Measurements from ENCODE around the gene PTPRE.
A peak's percentile ranks its signal among the peaks of the same experiment; 100 is the strongest.

PTPRE gene

GRCh38 chr10:127923646-127924045 lies 16.7 kb downstream of the PTPRE start:
- no peak for DNase-seq (ENCODE audit: low spot score)

DNA sequence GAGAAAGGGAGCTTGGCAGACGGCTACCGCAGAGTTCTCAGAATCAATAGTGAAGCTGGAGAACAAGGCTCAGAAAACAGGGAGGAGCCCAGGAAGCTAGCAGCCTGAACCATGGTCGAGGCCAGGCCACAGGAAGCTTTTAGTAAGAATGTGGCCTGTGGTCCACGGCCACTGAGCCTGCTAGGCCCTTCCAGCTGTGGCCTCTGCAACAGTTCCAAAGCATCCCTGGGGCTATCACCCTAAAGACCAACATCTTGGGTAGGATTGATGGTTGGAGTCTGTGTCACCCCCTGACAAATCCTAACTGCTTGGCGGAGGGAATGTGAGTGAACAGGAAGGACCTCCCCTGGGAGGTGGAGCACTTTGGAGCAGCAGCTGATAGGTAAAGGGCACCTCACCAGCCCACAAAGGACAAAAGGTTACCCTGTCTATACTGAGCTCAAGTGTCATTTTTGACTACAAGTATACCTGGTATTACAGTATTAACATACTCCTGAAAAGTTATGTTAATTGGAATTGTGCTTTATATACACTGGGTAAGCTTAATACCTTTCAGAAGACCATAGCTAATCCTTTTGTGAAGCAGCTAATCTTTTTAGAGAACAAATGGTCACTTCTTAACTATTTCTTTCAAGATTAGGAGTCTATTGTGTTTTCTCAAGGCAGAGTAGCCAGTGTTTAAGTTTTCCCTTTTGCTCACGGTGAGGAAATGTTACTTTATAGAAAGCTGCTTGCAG lies 18.7 kb downstream of the PTPRE start:
- no peak for DNase-seq (ENCODE audit: low spot score)

- DNase-seq (ENCODE audit: low spot score), result no peak
Observed at GRCh38 chr10:127926455-127926854, 19.6 kb downstream of the PTPRE start.

GRCh38 chr10:127928021-127928806 lies 21.3 kb downstream of the PTPRE start:
- DNase-seq (ENCODE audit: low spot score), result peak; percentile 9

- DNase-seq (ENCODE audit: low spot score), result no peak
Observed at GRCh38 chr10:127932521-127933270, 25.8 kb downstream of the PTPRE start.

GRCh38 chr10:127933271-127933670 lies 26.4 kb downstream of the PTPRE start:
- no peak for DNase-seq (ENCODE audit: low spot score)

DNA sequence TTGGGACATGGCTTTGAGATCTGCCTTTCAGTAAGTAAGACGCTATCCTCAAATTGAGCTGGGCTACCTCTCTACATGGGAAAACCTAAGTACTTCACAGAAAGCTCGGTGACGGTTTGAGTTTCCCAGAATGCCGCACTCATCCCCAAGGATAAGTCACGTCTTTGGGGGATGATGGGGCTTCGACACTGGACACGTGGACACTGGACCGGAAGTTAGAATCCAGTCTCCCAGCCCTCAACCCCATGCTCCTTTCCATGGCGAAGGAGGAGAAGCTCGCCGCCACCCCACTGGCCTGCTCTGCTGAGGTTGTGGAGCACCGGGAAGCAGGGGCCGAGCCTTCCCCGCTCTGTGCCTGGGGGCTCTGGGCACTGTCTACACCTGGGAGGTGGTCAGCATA lies 27.5 kb downstream of the PTPRE start:
- DNase-seq (ENCODE audit: low spot score), result no peak

DNA sequence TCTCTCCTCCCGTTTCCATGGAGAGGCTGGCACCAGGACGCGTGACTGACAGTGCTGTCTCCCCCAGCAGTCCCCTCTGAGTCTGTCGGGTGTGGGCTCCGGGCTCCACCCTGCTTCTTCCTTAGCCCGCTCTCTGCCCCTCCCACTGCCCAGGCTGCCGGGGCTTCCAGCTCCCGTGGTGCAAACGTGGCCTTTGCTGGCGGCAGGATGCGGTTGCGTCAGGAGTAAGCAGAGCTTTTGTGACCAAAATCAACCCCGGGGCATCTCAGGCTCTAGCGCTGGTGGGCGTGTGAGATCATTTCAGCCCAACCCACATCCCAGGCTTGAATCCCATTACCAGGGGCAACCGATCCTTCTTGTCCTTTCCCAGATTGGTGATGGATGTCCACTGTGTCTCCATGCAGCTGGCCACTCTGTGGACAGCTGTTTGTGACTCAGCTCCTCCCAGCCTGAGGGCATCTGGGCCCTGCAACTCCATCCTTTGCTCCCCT lies 28.2 kb downstream of the PTPRE start:
- no peak for DNase-seq (ENCODE audit: low spot score)

DNA sequence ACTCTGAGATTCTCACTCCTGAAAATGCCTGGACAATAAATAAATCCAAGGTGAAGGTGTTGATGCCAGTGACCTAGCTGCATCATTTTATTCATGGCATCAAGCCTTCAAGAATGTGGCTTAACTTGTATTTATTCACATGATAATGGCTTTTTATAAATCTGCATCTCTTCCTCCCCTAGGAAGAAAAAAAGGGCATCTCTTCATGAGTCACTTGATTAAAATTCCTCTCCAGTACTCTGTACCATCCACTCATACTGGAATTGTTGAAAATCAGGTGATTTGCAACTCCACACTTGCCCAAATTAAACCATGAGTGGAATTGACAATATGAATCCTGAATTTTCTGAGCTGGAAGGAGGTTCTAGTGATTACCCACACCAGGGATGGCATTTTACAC lies 30.2 kb downstream of the PTPRE start:
- no peak for DNase-seq (ENCODE audit: low spot score)

- DNase-seq (ENCODE audit: low spot score), result no peak
Observed at GRCh38 chr10:127937915-127938463, 31.1 kb downstream of the PTPRE start.

DNA sequence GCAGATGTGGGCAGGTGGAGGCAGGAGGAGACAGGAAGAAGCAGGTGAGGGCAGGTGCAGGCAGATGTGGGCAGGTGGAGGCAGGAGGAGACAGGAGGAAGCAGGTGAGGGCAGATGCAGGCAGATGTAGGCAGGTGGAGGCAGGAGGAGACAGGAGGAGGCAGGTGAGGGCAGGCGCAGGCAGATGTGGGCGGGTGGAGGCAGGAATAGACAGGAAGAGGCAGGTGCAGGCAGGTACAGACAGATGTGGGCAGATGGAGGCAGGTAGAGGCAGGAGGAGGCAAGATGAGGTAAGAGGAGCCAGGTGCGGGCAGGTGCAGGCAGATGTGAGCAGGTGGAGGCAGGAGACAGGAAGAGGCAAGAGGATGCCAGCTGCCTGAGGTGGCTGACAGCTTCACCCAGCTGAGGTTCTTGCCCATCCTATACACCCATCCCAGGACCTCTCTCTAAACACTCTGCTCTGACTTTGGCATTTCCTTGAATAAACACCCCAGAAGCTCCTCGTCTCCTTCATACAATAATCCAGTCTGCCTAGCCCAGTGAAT lies 33.0 kb downstream of the PTPRE start:
- no peak for DNase-seq (ENCODE audit: low spot score)

- DNase-seq (ENCODE audit: low spot score), result no peak
Observed at GRCh38 chr10:127940866-127941640, 34.1 kb downstream of the PTPRE start.

DNA sequence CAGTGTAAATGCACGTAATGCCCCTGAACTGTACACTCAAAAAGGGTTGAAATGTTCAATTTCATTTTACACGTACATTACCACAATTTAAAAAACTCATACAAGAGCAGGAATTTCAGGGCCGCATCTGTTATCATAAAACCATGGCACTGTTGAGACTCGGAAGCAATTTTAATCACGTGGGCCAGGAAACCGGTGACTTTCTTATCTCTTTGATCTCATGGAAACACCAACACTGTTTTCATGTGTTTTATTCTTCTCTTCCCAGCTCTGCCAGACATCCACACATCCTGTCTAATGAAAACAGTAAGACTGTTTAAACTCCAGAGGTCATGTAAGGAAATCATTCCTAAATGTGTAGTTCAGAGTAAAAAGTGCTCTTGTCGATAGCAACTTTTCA lies 35.9 kb downstream of the PTPRE start:
- no peak for DNase-seq (ENCODE audit: low spot score)

- no peak for DNase-seq (ENCODE audit: low spot score)
Observed at GRCh38 chr10:127943336-127943910, 36.5 kb downstream of the PTPRE start.

- no peak for DNase-seq (ENCODE audit: low spot score)
Observed at GRCh38 chr10:127944256-127944655, 37.4 kb downstream of the PTPRE start.

- DNase-seq (ENCODE audit: low spot score), result no peak
Observed at GRCh38 chr10:127945341-127945758, 38.4 kb downstream of the PTPRE start.

DNA sequence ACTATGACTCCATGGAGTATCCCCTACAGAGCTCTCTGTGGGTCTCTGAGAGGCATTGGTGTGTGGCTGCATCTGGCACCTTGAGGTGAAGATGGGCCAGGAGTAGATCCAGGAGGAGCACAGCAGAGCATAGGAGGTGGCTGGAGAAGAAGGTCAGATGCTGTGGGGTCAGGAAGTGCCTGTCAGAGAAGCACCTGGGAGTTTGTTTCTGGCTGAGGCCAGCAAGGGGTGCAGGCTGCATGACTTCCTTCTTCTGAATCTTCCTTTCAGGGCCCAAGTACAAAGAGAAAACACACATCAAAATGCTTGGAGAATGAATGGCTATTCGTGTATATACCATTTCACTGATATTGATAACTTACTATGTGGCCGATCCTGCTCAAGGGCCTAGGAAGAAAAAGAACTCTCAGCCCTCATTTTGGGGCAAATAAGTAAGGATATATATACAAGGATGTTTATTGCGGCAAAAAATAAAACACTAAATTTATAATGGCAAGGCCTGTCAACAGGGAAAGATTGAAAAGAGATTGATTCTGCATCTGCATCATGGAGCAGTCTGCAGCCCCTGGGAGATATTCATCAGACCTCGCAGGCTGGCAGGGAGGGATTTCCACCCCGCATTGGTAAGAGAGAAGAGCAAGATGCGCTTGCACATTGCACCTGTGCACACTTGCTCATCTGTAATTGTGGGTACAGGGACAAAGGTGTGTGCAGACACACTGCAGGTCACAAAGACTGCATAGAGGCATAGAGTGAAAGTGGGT lies 39.2 kb downstream of the PTPRE start:
- DNase-seq (ENCODE audit: low spot score), result no peak

GRCh38 chr10:127947211-127947610 lies 40.3 kb downstream of the PTPRE start:
- DNase-seq (ENCODE audit: low spot score), result no peak

- DNase-seq (ENCODE audit: low spot score), result no peak
Observed at GRCh38 chr10:127948791-127949190, 41.9 kb downstream of the PTPRE start.

DNA sequence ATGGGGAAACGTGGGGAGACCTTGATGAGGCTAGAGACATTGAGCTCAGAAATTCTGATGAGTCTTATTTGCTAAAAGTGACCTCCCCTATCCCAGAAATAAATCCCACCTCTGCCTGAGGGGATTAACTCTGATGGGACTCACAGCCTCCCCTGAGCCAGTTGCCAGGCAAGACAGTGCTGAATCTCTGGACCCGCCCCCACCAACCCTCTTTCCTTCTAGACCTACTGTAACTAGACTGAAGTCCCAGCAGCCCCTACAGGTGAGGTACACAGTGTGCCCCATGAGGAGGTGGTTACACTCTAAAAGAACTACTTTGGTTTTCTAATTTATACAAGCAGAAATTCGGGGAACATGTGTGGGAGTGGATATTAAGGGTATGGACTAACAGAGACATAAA lies 42.9 kb downstream of the PTPRE start:
- DNase-seq (ENCODE audit: low spot score), result no peak
